ENCODE measurements around the gene CAPN9.

CAPN9 gene

GRCh38 chr1:230707732-230708630 is 39.2 kb upstream of the CAPN9 start:
- TF ChIP-seq GATA2 (IDR thresholded peaks at IDR 0.05; ENCODE audit: low read depth, low read length) (no peak), GATA3 (IDR thresholded peaks at IDR 0.05; ENCODE audit: low read depth, low read length) (no peak)

- TF ChIP-seq GATA2 (IDR thresholded peaks at IDR 0.05; ENCODE audit: low read depth, low read length) = no peak
- no peak for TF ChIP-seq GATA3 (IDR thresholded peaks at IDR 0.05; ENCODE audit: low read depth, low read length)
Observed at GRCh38 chr1:230708631-230709580, 38.3 kb upstream of the CAPN9 start.

- TF ChIP-seq GATA2 (IDR thresholded peaks at IDR 0.05; ENCODE audit: low read depth, low read length) (no peak), GATA3 (IDR thresholded peaks at IDR 0.05; ENCODE audit: low read depth, low read length) (no peak)
Observed at GRCh38 chr1:230709619-230710542, 37.3 kb upstream of the CAPN9 start.

DNA sequence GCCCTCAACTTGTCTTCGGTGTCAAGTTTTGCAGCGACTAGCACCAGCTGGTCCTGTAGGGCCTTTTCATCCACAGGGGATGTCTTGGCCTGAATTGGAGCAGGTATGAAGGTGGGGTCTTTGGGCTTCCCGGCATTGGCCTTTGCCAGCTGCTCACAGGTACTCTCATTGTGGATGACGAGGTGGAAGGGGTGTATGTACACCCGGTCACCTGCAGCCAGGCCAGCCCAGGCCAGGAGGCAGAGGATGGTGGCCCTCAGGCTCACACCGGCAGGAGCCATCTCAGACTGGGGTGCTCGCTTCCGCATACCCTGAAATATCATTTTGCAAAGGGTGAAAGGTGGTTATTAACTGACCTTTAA is 36.7 kb upstream of the CAPN9 start:
- TF ChIP-seq GATA2 (IDR thresholded peaks at IDR 0.05; ENCODE audit: low read depth, low read length) (no peak), GATA3 (IDR thresholded peaks at IDR 0.05; ENCODE audit: low read depth, low read length) (no peak)

GRCh38 chr1:230711245-230711644 is 35.9 kb upstream of the CAPN9 start:
- no peak for TF ChIP-seq GATA2 (IDR thresholded peaks at IDR 0.05; ENCODE audit: low read depth, low read length)
- TF ChIP-seq GATA3 (IDR thresholded peaks at IDR 0.05; ENCODE audit: low read depth, low read length) = no peak

GRCh38 chr1:230712470-230712942 is 34.7 kb upstream of the CAPN9 start:
- TF ChIP-seq GATA2 (IDR thresholded peaks at IDR 0.05; ENCODE audit: low read depth, low read length) = no peak
- TF ChIP-seq GATA3 (IDR thresholded peaks at IDR 0.05; ENCODE audit: low read depth, low read length) = no peak

GRCh38 chr1:230713138-230713537 is 34.0 kb upstream of the CAPN9 start:
- TF ChIP-seq GATA2 (IDR thresholded peaks at IDR 0.05; ENCODE audit: low read depth, low read length) = no peak

- TF ChIP-seq GATA3 (IDR thresholded peaks at IDR 0.05; ENCODE audit: low read depth, low read length) (no peak), GATA2 (IDR thresholded peaks at IDR 0.05; ENCODE audit: low read depth, low read length) (no peak)
Observed at GRCh38 chr1:230713547-230713914, 33.7 kb upstream of the CAPN9 start.

DNA sequence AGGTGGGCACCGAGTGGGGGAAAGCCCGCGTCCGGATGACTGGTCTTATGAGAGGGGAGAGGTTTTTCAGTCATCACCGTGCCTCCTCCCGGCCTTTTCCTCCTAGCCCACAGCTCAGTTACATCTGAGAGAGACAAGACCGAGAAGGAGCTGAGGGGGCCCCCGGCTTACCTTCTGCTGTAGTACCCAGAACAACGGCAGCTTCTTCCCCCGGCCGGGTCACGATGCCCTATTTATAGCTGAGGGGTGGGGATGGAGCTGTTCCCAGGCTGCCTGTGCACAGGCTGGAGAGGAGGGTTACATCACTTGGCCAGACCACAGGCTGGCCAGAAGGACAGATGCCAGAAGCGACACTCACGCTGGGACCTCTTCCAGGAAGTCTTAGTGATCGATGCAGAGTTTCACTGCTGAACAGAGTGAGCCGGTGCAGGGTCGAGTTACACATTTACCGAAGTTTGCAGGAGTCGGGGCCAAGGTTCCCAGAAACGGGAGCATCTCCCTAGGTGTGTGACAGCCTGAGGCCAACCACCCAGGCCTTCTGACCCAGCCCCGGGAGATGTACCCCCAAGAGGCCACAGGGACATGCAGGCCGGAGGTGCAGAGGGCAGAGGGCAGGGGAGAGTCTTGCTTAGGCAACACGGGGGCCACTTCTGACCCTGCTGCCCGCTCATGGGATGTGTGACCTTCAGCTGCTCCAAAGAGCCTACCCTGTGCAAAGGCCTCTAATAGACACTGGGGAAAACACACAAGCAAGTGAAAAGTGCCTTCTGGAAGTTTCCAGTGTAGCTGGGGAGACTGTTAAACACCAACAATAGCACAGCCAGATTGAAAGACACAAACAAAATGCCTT is 33.0 kb upstream of the CAPN9 start, which contains the start of gene AGT:
Gene AGT (minus strand): TSS at position 208 of the 850 bp plus-strand sequence. CDS start 3,299 bp downstream, outside the sequence.
- TF ChIP-seq GATA3 (IDR thresholded peaks at IDR 0.05; ENCODE audit: low read depth, low read length) (no peak), GATA2 (IDR thresholded peaks at IDR 0.05; ENCODE audit: low read depth, low read length) (no peak)

DNA sequence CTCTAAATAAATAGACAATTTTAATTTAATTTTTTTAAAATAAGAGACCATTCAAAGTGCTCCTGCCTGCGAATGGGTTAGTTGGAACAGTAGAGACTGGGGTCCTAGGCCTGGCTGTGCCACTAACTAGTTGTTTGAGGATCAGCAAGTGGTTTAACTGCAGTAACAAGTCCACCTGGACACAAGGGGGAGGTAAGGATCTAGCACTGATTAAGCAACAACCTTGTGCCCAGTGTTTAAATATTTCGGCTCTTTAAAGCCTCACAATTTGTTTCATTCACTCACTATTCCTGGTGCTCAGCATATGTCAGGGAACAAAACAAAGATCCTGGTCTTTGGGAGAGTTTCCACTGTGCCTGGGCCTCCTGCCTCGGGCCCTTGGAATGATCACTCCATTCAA is 31.7 kb upstream of the CAPN9 start:
- TF ChIP-seq GATA3 (IDR thresholded peaks at IDR 0.05; ENCODE audit: low read depth, low read length) = no peak
- TF ChIP-seq GATA2 (IDR thresholded peaks at IDR 0.05; ENCODE audit: low read depth, low read length) = no peak

DNA sequence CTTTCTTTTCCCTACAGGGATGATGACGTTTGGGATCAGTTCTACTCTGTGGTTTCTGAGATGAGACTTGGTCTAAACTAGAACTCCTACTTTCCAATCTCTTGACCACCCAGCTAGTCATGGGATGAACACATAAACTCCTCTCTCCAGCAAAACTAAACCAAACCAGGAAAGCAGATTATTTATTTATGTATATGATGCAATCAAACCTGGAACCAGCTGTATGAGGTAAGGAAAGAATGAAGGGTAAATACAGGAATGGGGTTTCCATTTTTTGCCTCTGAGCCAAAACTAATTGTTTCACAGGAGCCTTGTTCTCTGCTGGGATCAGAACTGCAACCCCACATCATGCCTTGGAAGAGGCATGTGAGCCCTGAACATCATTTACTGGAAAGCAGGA is 29.9 kb upstream of the CAPN9 start:
- TF ChIP-seq GATA2 (IDR thresholded peaks at IDR 0.05; ENCODE audit: low read depth, low read length) = no peak
- TF ChIP-seq GATA3 (IDR thresholded peaks at IDR 0.05; ENCODE audit: low read depth, low read length) = no peak

- TF ChIP-seq GATA2 (IDR thresholded peaks at IDR 0.05; ENCODE audit: low read depth, low read length) = no peak
- TF ChIP-seq GATA3 (IDR thresholded peaks at IDR 0.05; ENCODE audit: low read depth, low read length) = no peak
Observed at GRCh38 chr1:230725256-230726012, 21.8 kb upstream of the CAPN9 start.
